AG09309 (cell line): ENCODE measurements around the gene RRP36.

Experiments
- DNase-seq: peaks from one replicate; pipeline ENCODE4 v3.0.0-alpha.2; 2010; ENCODE audit warnings: low read depth
- H3K4me3 ChIP-seq: 2 replicates; pipeline ENCODE4 v1.5.1; 2011; ENCODE audit warnings: mild to moderate bottlenecking, low read depth, low read length, moderate library complexity; ENCODE audit not compliant: control insufficient read depth
- TF ChIP-seq, protein P1 (sequence below): IDR thresholded peaks from 2 replicates; pipeline ENCODE4 v1.5.1; 2011; ENCODE audit warnings: mild to moderate bottlenecking, low read depth, low read length, inconsistent platforms; ENCODE audit not compliant: insufficient read depth, control insufficient read depth; ENCODE audit errors: missing control alignments

RRP36 gene

DNA sequence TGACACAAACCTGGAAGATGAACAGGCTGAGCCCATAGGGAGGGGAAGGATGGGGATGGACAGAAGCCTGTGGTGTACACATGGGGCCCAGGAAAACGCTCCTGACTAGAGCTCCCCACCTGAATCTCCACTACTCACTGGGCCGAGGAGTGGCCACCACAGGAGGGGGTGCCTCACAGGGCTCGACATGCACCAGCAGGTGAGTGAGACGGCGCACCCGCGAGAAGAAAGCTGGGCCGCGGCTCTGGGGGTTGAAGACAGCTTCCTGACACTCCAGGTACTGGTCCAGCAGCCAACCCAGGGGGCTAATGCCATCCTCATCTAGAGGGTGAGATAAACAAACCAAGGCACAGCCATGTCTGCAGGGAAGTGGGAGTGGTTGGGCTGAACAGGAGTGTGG is 21.9 kb downstream of the RRP36 start:
- H3K4me3 ChIP-seq, result no peak overlapping the region
- TF ChIP-seq, protein P1, sequence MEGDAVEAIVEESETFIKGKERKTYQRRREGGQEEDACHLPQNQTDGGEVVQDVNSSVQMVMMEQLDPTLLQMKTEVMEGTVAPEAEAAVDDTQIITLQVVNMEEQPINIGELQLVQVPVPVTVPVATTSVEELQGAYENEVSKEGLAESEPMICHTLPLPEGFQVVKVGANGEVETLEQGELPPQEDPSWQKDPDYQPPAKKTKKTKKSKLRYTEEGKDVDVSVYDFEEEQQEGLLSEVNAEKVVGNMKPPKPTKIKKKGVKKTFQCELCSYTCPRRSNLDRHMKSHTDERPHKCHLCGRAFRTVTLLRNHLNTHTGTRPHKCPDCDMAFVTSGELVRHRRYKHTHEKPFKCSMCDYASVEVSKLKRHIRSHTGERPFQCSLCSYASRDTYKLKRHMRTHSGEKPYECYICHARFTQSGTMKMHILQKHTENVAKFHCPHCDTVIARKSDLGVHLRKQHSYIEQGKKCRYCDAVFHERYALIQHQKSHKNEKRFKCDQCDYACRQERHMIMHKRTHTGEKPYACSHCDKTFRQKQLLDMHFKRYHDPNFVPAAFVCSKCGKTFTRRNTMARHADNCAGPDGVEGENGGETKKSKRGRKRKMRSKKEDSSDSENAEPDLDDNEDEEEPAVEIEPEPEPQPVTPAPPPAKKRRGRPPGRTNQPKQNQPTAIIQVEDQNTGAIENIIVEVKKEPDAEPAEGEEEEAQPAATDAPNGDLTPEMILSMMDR, result no peak
- no peak for DNase-seq

GRCh38 chr6:43045371-43045930 is 24.0 kb downstream of the RRP36 start:
- TF ChIP-seq, protein P1, result no peak
- no peak overlapping the region for H3K4me3 ChIP-seq
- no peak for DNase-seq

DNA sequence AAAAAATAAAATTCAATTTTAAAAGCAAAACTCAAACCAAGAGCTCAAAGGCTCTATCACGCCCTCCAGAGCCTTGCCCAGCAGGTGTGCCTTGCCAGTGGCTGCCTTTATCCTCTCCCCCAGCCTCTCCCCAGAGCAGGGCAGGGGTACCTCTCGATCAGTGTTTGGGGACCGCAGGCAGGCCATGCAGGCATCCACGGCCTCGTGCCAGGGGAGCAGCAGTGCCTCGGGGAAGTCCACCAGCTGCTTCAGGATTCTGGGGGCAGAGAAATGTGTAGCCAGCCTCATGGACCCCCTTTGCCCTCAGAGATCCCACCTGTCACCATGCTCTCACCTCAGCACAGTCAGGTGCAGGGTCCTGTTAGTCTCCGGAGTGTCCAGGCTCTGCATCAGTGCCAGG is 26.6 kb downstream of the RRP36 start:
- DNase-seq, result no peak
- TF ChIP-seq, protein P1, result no peak

GRCh38 chr6:43050981-43051380 is 29.6 kb downstream of the RRP36 start:
- no peak overlapping the region for H3K4me3 ChIP-seq
- no peak for DNase-seq
- TF ChIP-seq, protein P1, result no peak

More for the DNA sequence above, 26.6 kb downstream of the RRP36 start:
- H3K4me3 ChIP-seq, result no peak overlapping the region

DNA sequence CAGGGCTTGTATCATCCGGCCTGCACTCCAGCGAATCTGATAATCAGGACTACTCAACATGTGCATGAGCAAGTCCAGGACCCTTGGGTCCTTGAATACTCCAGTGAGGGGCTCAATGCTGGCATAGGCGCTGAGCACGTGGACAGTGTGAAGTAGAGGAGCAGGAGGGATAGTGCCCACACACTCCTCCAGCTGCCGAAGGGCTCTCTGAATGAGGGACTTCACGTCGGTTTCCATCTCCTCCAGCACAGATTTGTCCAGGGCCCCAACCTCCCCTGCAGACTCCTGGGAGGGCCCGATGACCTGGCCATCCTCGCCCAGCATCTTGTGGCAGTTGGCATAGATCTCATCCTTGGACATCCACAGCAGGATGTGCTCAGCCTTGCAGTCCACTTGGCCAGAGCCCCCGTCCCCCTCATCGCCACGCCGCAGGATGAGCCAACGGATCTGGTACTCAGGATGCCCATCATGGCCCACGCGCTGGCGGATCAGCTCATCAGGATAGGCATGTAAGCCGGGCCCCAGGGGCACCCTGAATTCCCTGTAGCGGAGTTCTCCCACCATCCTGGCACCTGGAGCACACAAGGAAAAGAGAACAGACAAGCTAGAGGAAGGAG is 30.9 kb downstream of the RRP36 start:
- no peak for DNase-seq
- TF ChIP-seq, protein P1, result no peak
- H3K4me3 ChIP-seq, result peak overlapping the region; percentile 70

- no peak for DNase-seq
- TF ChIP-seq, protein P1, result no peak
- H3K4me3 ChIP-seq, result peak overlapping the region; percentile 70
Observed at GRCh38 chr6:43052842-43053544, 31.6 kb downstream of the RRP36 start.
